ENCODE results near the gene LSM14B. TPM values are rescaled to one million over a fixed set of nuclear protein-coding genes. Genes with fewer than 3 reads are reported as not detected.

Gene LSM14B
- total and polyA plus RNA-seq, 4 donors, result 14.5 to 29.5 (median 19.9) TPM

GRCh38 chr20:62175711-62176110 lies 53.4 kb downstream of the LSM14B start:
- WGBS, 2 donors, result 94 to 96% methylated on average over 10 of the region's 10 CpGs
- H3K27me3 ChIP-seq (ENCODE audit: control insufficient read depth in 1 of 2, insufficient read depth in 2 of 2, low read length in 1 of 2), result no peaks in the 10 kb centered on the region
- no peak overlapping the region for H3K27ac ChIP-seq (ENCODE audit: low read depth in 1 of 2, low read length in 2 of 2)
- no peaks in the 10 kb centered on the region for H3K4me1 ChIP-seq (ENCODE audit: control insufficient read depth in 1 of 2, insufficient read depth in 2 of 2, low read length in 2 of 2)
- peak in 1 of 2 donors; percentile 55 for DNase-seq
- no peaks in the 10 kb centered on the region for H3K9me3 ChIP-seq (ENCODE audit: control insufficient read depth, low read length)
- intact Hi-C loops (cut with DNase I), result no loop called here
- no peaks in the 10 kb centered on the region for H3K36me3 ChIP-seq (ENCODE audit: control insufficient read depth in 1 of 2, insufficient read depth in 2 of 2, low read length in 1 of 2)
- no peak for ATAC-seq (ENCODE audit: low FRiP score)
- no peak overlapping the region for H3K4me3 ChIP-seq (ENCODE audit: low read length in 2 of 2)

GRCh38 chr20:62176866-62177265 lies 54.6 kb downstream of the LSM14B start:
- WGBS, 2 donors, result 92 to 93% methylated on average over 15 of the region's 15 CpGs
- DNase-seq, result peak in 1 of 2 donors; percentile 58
- intact Hi-C loops (cut with DNase I), result no loop called here
- Histone ChIP-seq H3K4me1 (ENCODE audit: control insufficient read depth in 1 of 2, insufficient read depth in 2 of 2, low read length in 2 of 2) (no peaks in the 10 kb centered on the region), H3K4me3 (ENCODE audit: low read length in 2 of 2) (no peak overlapping the region), H3K36me3 (ENCODE audit: control insufficient read depth in 1 of 2, insufficient read depth in 2 of 2, low read length in 1 of 2) (no peaks in the 10 kb centered on the region), H3K27me3 (ENCODE audit: control insufficient read depth in 1 of 2, insufficient read depth in 2 of 2, low read length in 1 of 2) (no peaks in the 10 kb centered on the region), H3K27ac (ENCODE audit: low read depth in 1 of 2, low read length in 2 of 2) (no peak overlapping the region), H3K9me3 (ENCODE audit: control insufficient read depth, low read length) (no peaks in the 10 kb centered on the region)
- no peak for ATAC-seq (ENCODE audit: low FRiP score)

GRCh38 chr20:62177307-62177706 lies 55.0 kb downstream of the LSM14B start:
- no peak for DNase-seq
- Histone ChIP-seq H3K36me3 (ENCODE audit: control insufficient read depth in 1 of 2, insufficient read depth in 2 of 2, low read length in 1 of 2) (no peaks in the 10 kb centered on the region), H3K27me3 (ENCODE audit: control insufficient read depth in 1 of 2, insufficient read depth in 2 of 2, low read length in 1 of 2) (no peaks in the 10 kb centered on the region), H3K4me3 (ENCODE audit: low read length in 2 of 2) (no peak overlapping the region), H3K4me1 (ENCODE audit: control insufficient read depth in 1 of 2, insufficient read depth in 2 of 2, low read length in 2 of 2) (no peaks in the 10 kb centered on the region), H3K27ac (ENCODE audit: low read depth in 1 of 2, low read length in 2 of 2) (no peak overlapping the region), H3K9me3 (ENCODE audit: control insufficient read depth, low read length) (no peaks in the 10 kb centered on the region)
- ATAC-seq (ENCODE audit: low FRiP score), result no peak
- WGBS, 2 donors, result 92 to 93% methylated on average over 9 of the region's 9 CpGs
- intact Hi-C loops (cut with DNase I), result no loop called here

GRCh38 chr20:62178316-62179161 lies 56.3 kb downstream of the LSM14B start:
- no peak overlapping the region for H3K27ac ChIP-seq (ENCODE audit: low read depth in 1 of 2, low read length in 2 of 2)
- H3K4me1 ChIP-seq (ENCODE audit: control insufficient read depth in 1 of 2, insufficient read depth in 2 of 2, low read length in 2 of 2), result no peaks in the 10 kb centered on the region
- ATAC-seq (ENCODE audit: low FRiP score) (no peak), DNase-seq (peak in 1 of 2 donors; percentile 45)
- no peak overlapping the region for H3K4me3 ChIP-seq (ENCODE audit: low read length in 2 of 2)
- H3K9me3 ChIP-seq (ENCODE audit: control insufficient read depth, low read length), result no peaks in the 10 kb centered on the region
- intact Hi-C loops (cut with DNase I), result no loop called here
- H3K36me3 ChIP-seq (ENCODE audit: control insufficient read depth in 1 of 2, insufficient read depth in 2 of 2, low read length in 1 of 2), result no peaks in the 10 kb centered on the region
- H3K27me3 ChIP-seq (ENCODE audit: control insufficient read depth in 1 of 2, insufficient read depth in 2 of 2, low read length in 1 of 2), result no peaks in the 10 kb centered on the region
- WGBS, 2 donors, result 29 to 45% methylated on average over 19 of the region's 19 CpGs

GRCh38 chr20:62179162-62179504 lies 56.9 kb downstream of the LSM14B start:
- Histone ChIP-seq H3K27ac (ENCODE audit: low read depth in 1 of 2, low read length in 2 of 2) (no peak overlapping the region), H3K4me1 (ENCODE audit: control insufficient read depth in 1 of 2, insufficient read depth in 2 of 2, low read length in 2 of 2) (no peaks in the 10 kb centered on the region), H3K9me3 (ENCODE audit: control insufficient read depth, low read length) (no peaks in the 10 kb centered on the region), H3K36me3 (ENCODE audit: control insufficient read depth in 1 of 2, insufficient read depth in 2 of 2, low read length in 1 of 2) (no peaks in the 10 kb centered on the region), H3K27me3 (ENCODE audit: control insufficient read depth in 1 of 2, insufficient read depth in 2 of 2, low read length in 1 of 2) (no peaks in the 10 kb centered on the region), H3K4me3 (ENCODE audit: low read length in 2 of 2) (no peak overlapping the region)
- intact Hi-C loops (cut with DNase I), result no loop called here
- 92 to 93% methylated on average over 14 of the region's 14 CpGs for WGBS, 2 donors
- DNase-seq (peak; percentile 26 to 70), ATAC-seq (ENCODE audit: low FRiP score) (no peak)

- H3K9me3 ChIP-seq (ENCODE audit: control insufficient read depth, low read length), result no peaks in the 10 kb centered on the region
- DNase-seq (no peak), ATAC-seq (ENCODE audit: low FRiP score) (no peak)
- no peaks in the 10 kb centered on the region for H3K36me3 ChIP-seq (ENCODE audit: control insufficient read depth in 1 of 2, insufficient read depth in 2 of 2, low read length in 1 of 2)
- intact Hi-C loops (cut with DNase I), result loop anchor here in 1 of 2 donors (2.0 to 10.0 kb wide), 3 partner anchors 40 to 193 kb away; partner anchors contain the start of genes OSBPL2, PSMA7 and SS18L1
- H3K27me3 ChIP-seq (ENCODE audit: control insufficient read depth in 1 of 2, insufficient read depth in 2 of 2, low read length in 1 of 2), result no peaks in the 10 kb centered on the region
- H3K4me3 ChIP-seq (ENCODE audit: low read length in 2 of 2), result no peak overlapping the region
- WGBS, 2 donors, result 87 to 92% methylated on average over 2 of the region's 2 CpGs
- peaks cover 0 to 3% of the 10 kb centered on the region in 2 donors for H3K4me1 ChIP-seq (ENCODE audit: control insufficient read depth in 1 of 2, insufficient read depth in 2 of 2, low read length in 2 of 2)
- H3K27ac ChIP-seq (ENCODE audit: low read depth in 1 of 2, low read length in 2 of 2), result no peak overlapping the region
Observed at GRCh38 chr20:62181808-62182207, 59.5 kb downstream of the LSM14B start.

- H3K4me3 ChIP-seq (ENCODE audit: low read length in 2 of 2), result peak within 1 kb of the TSS; percentile 56 to 91
- H3K36me3 ChIP-seq (ENCODE audit: control insufficient read depth in 1 of 2, insufficient read depth in 2 of 2, low read length in 1 of 2), result no peaks in the 10 kb centered on the region
- no peaks in the 10 kb centered on the region for H3K9me3 ChIP-seq (ENCODE audit: control insufficient read depth, low read length)
- 0% methylated on average over 85 to 96 of the region's 96 CpGs for WGBS, 2 donors
- intact Hi-C loops (cut with DNase I), result loop anchor here in 1 of 2 donors (2.0 to 10.0 kb wide), 3 partner anchors 40 to 192 kb away; partner anchors contain the start of genes OSBPL2, PSMA7 and SS18L1
- no peaks in the 10 kb centered on the region for H3K27me3 ChIP-seq (ENCODE audit: control insufficient read depth in 1 of 2, insufficient read depth in 2 of 2, low read length in 1 of 2)
- H3K4me1 ChIP-seq (ENCODE audit: control insufficient read depth in 1 of 2, insufficient read depth in 2 of 2, low read length in 2 of 2), result peaks cover 0 to 3% of the 10 kb centered on the region in 2 donors
- ATAC-seq (ENCODE audit: low FRiP score), result peak; percentile 97
- peak within 1 kb of the TSS; percentile 49 to 55 for H3K27ac ChIP-seq (ENCODE audit: low read depth in 1 of 2, low read length in 2 of 2)
- peak; percentile 97 to 99 for DNase-seq
Observed at GRCh38 chr20:62182469-62183425, 60.5 kb downstream of the LSM14B start, which contains the start of gene MTG2. TSS of gene MTG2 (plus strand) at chr20:62183028. CDS start at chr20:62193421, 10,393 bp downstream.

GRCh38 chr20:62183426-62184142 lies 61.3 kb downstream of the LSM14B start:
- 25 to 26% methylated on average over 25 of the region's 25 CpGs for WGBS, 2 donors
- Histone ChIP-seq H3K9me3 (ENCODE audit: control insufficient read depth, low read length) (no peaks in the 10 kb centered on the region), H3K27me3 (ENCODE audit: control insufficient read depth in 1 of 2, insufficient read depth in 2 of 2, low read length in 1 of 2) (no peaks in the 10 kb centered on the region), H3K36me3 (ENCODE audit: control insufficient read depth in 1 of 2, insufficient read depth in 2 of 2, low read length in 1 of 2) (no peaks in the 10 kb centered on the region), H3K4me3 (ENCODE audit: low read length in 2 of 2) (peak overlapping the region; percentile 56 to 91), H3K27ac (ENCODE audit: low read depth in 1 of 2, low read length in 2 of 2) (peak overlapping the region in 1 of 2 donors; percentile 55), H3K4me1 (ENCODE audit: control insufficient read depth in 1 of 2, insufficient read depth in 2 of 2, low read length in 2 of 2) (peaks cover 0 to 3% of the 10 kb centered on the region in 2 donors)
- DNase-seq (no peak), ATAC-seq (ENCODE audit: low FRiP score) (no peak)
- intact Hi-C loops (cut with DNase I), result loop anchor here in 1 of 2 donors (2.0 to 10.0 kb wide), 3 partner anchors 41 to 191 kb away; partner anchors contain the start of genes OSBPL2, PSMA7 and SS18L1
